ENCODE results near the gene HMX1.

The HMX1 gene

DNA sequence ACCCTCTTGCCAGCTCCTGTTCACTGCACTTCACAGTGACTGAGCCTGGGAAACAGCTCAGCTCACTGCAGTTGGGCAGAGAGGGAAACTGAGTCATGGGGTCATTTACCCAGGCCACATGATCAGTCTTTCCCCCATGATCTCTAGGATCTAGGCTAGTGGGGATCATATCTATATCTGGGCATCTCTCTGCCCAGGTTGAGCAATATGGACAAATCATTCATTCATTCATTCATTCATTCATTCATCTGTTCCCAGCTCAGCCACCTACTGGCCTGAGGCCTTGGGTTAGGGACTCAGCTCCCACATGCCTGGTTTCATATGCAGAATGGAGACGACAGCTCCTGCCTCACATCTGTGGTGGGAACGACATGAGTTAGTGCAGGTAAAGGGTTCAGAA is 45.3 kb upstream of the HMX1 start:
- TF ChIP-seq CTCF (IDR thresholded peaks at IDR 0.05) (no peak), ZFX (IDR thresholded peaks at IDR 0.05; ENCODE audit: borderline replicate concordance) (no peak)
- no peak overlapping the region for H3K27ac ChIP-seq

- H3K27ac ChIP-seq = no peak overlapping the region
- TF ChIP-seq ZFX (IDR thresholded peaks at IDR 0.05; ENCODE audit: borderline replicate concordance) = no peak
- no peak for TF ChIP-seq CTCF (IDR thresholded peaks at IDR 0.05)
Measured at GRCh38 chr4:8916351-8916885, 44.8 kb upstream of the HMX1 start.

GRCh38 chr4:8915201-8916200 is 43.9 kb upstream of the HMX1 start:
- TF ChIP-seq CTCF (IDR thresholded peaks at IDR 0.05) (no peak), ZFX (IDR thresholded peaks at IDR 0.05; ENCODE audit: borderline replicate concordance) (no peak)

GRCh38 chr4:8914461-8915171 is 43.0 kb upstream of the HMX1 start:
- H3K27ac ChIP-seq = no peak overlapping the region
- TF ChIP-seq CTCF (IDR thresholded peaks at IDR 0.05) (no peak), ZFX (IDR thresholded peaks at IDR 0.05; ENCODE audit: borderline replicate concordance) (no peak)

More at GRCh38 chr4:8915201-8916200, 43.9 kb upstream of the HMX1 start:
- no peak overlapping the region for H3K27ac ChIP-seq

DNA sequence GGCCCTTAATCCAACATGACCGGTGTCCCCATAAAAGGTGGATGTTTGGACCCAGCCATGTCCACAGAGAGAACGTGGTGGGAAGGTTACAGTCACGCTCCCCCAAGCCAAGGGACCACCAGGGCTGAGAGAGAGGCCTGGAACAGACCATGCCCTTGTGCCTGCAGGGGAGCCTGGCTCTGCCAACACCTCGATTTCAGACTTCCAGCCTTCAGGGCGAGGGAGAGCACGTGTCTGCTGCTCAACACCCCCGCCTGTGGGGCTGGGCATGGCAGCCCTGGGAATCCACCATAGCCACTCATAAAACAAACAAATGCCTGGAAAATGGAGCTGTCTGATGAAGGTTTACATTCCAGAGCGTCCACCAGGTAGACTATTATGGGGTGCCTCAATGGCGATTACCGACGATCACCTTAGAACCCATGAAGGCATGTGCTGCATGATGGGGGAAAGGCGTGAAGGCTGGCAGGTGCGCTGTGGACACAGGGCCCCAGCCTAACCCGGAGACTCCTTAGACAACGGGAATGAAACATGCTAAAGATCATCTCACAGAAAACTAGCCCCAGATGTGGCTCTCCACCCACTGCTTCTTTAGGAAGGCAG is 42.3 kb upstream of the HMX1 start:
- TF ChIP-seq CTCF (IDR thresholded peaks at IDR 0.05) (no peak), ZFX (IDR thresholded peaks at IDR 0.05; ENCODE audit: borderline replicate concordance) (no peak)
- no peak overlapping the region for H3K27ac ChIP-seq

- no peak for TF ChIP-seq ZFX (IDR thresholded peaks at IDR 0.05; ENCODE audit: borderline replicate concordance)
- TF ChIP-seq CTCF (IDR thresholded peaks at IDR 0.05) = no peak
Measured at GRCh38 chr4:8913121-8913857, 41.6 kb upstream of the HMX1 start.

More at GRCh38 chr4:8913121-8913857, 41.6 kb upstream of the HMX1 start:
- no peak overlapping the region for H3K27ac ChIP-seq

Data from 22Rv1 (cell line).